GM12874 (cell line): ENCODE data around the gene TBC1D23.

Source experiments
- TF ChIP-seq, protein P1 (sequence below): IDR thresholded peaks from 2 replicates; pipeline ENCODE4 v1.5.1; 2011; ENCODE audit warnings: low read depth, mild to moderate bottlenecking, control low read depth, low read length, moderate library complexity; ENCODE audit not compliant: insufficient read depth

The TBC1D23 gene

DNA sequence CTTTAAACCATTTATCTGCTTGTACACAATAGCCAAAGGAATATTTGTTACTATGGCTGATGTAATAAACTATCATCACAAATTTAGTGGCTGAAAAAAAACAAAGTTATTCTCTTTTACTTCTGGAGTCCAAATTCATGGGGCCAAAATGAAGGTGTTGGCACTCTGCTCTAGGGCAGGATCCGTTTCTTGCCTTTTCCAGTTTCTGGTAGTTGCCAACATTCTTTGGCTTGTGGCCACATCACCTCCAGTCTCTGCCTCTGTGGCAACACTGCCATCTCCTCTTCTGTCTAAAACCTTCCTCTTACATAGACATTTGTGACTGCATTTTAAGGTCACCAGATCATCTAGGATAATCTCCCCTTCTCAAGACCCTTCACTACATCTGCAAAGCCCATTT lies 101.1 kb downstream of the TBC1D23 start:
- TF ChIP-seq, protein P1, sequence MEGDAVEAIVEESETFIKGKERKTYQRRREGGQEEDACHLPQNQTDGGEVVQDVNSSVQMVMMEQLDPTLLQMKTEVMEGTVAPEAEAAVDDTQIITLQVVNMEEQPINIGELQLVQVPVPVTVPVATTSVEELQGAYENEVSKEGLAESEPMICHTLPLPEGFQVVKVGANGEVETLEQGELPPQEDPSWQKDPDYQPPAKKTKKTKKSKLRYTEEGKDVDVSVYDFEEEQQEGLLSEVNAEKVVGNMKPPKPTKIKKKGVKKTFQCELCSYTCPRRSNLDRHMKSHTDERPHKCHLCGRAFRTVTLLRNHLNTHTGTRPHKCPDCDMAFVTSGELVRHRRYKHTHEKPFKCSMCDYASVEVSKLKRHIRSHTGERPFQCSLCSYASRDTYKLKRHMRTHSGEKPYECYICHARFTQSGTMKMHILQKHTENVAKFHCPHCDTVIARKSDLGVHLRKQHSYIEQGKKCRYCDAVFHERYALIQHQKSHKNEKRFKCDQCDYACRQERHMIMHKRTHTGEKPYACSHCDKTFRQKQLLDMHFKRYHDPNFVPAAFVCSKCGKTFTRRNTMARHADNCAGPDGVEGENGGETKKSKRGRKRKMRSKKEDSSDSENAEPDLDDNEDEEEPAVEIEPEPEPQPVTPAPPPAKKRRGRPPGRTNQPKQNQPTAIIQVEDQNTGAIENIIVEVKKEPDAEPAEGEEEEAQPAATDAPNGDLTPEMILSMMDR = no peak

DNA sequence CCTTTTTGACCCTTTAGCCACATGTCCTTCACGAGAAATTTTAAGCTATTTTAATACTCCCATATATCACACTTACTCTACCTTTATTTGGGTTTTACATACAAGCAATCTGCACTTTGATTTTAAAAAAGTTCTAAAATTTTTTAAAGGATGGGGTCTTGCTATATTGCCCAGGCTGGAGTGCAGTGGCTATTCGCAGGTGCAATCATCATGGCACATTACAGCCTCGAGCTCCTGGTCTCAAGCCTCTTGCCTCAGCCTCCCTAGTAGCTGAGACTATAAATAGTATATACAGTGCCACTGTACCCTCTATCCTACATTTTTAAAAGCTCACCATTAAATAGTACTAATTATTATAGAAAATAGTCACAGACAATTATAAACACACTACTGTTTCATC lies 103.6 kb downstream of the TBC1D23 start:
- TF ChIP-seq, protein P1 = no peak

DNA sequence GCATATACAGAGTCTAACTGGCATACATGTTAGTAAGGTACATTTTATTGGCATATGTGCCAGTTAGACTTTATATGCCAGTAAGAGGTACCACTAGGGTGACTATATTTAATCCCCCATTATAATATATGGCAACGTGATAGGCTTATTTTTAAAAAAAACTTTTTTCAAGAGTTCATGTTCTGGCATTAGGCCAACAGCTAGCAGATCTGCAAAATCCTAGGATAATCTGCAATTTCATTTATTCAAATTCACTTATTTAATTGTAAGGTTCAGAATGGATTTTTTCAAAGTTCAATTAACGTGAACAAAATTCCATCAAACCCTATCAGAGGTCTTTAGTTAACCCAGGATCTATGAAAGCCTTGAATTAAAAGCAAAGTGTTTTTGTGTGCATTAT lies 105.6 kb downstream of the TBC1D23 start:
- TF ChIP-seq, protein P1 = no peak

DNA sequence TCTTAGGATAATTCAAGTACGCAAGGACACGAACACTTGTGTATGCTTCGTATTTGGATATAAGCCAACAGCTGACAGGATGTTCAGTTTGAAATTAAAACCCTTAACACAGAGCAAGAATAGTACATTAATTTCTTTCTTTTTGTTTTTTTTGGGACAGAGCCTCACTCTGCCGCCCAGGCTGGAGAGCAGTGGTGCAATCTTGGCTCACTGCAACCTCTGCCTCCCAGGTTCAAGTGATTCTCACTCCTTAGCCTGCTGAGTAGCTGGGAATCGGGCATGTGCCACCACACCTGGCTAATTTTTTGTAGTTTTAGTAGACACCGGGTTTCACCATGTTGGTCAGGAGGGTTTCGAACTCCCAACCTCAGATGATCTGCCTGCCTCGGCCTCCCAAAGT lies 107.6 kb downstream of the TBC1D23 start:
- TF ChIP-seq, protein P1 = no peak

DNA sequence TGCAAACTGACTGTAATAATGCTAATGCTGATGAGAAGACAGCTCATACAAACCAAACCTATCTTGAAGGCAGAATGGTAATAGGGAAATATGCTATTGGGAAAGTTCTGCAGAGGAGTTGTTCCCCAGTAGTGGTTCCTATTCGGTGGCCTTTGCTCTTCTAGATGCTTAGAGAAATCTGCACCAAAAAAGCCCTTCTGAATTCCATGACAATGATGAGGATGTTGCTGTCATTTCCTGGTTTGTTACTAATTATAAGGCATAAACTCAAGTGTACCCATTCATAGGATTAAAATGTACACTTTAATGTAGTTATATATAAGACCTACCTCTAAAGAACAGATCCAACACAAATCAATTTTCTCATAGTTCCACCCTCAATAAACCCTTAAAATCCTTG lies 110.0 kb downstream of the TBC1D23 start:
- TF ChIP-seq, protein P1 = no peak

DNA sequence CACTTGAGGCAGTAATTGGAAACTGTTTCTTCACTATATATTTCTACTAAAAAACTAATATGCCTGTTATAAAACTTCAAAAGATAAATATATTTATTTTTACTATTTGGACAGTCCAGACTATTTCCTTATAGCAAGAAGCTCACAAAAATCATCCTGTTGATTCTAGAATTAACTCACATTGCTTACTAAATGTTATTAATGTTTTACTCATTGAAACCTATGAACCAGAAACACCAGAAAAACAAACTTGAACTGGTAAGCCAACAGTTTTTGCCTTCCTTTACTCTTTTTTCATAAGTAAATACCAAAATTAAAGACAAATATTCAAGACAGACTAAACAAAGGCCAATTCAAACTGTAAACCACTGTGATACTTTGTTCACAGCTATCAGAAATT lies 113.7 kb downstream of the TBC1D23 start:
- TF ChIP-seq, protein P1 = no peak
